ENCODE results near the gene TTC38. TPM values are rescaled to one million over a fixed set of nuclear protein-coding genes. Genes with fewer than 3 reads are reported as not detected.

TTC38 gene
- total RNA-seq, 1 experiment from 2014 or later: 31.5 TPM

DNA sequence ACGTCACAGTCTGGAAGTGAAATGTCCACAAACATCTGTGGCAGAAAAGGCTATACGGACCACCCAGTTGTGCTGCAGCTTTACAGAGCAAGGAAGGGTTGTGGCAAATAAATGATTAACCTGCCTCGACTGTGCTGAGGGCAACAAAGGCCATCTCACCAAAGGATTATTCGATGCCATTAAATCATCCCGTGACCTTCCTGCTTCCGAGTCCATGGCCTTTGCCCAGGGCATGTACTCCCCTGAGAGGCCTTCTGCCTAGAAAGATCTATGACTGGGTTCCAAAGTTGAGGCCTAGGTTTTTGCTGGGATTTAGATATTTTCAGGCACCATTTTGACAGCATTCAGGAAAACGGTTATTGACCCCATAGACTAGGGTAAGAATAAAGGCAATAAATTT, 26.9 kb upstream of the TTC38 start:
- Histone ChIP-seq H3K9ac (ENCODE audit: extremely low read depth, insufficient read length, low read length) (no peak overlapping the region), H3K18ac (ENCODE audit: insufficient read length, low read depth, low read length) (no peak overlapping the region), H3K4me1 (ENCODE audit: insufficient read depth, low read length) (no peaks in the 10 kb centered on the region), H3K27ac (ENCODE audit: insufficient read length, low read depth, low read length) (no peak overlapping the region), H3K14ac (ENCODE audit: insufficient read depth, low read length) (no peak overlapping the region), H3K79me2 (ENCODE audit: insufficient read depth, low read length) (no peaks in the 10 kb centered on the region), H2AK5ac (ENCODE audit: insufficient read length, low read length) (no peak overlapping the region), H4K5ac (ENCODE audit: insufficient read length, low read depth, low read length) (no peak overlapping the region), H2BK12ac (ENCODE audit: insufficient read length, low read depth, low read length) (no peak overlapping the region), H2BK5ac (ENCODE audit: insufficient read length, low read length) (no peak overlapping the region), H3K56ac (ENCODE audit: insufficient read length, low read depth, low read length) (no peak overlapping the region), H2AFZ (ENCODE audit: low read length) (no peak overlapping the region), H3K4me2 (ENCODE audit: insufficient read depth, insufficient read length, low read length) (no peak overlapping the region), H3K27me3 (ENCODE audit: insufficient read depth, low read length) (no peaks in the 10 kb centered on the region), H2BK120ac (ENCODE audit: low read depth, low read length, poor library complexity, severe bottlenecking) (no peak overlapping the region), H2BK20ac (ENCODE audit: low read depth, low read length, poor library complexity, severe bottlenecking) (no peak overlapping the region), H3K23me2 (ENCODE audit: insufficient read length, low read depth, low read length, poor library complexity, severe bottlenecking) (no peaks in the 10 kb centered on the region), H4K8ac (replicated peaks; ENCODE audit: insufficient read length, low read depth, low read length) (no peak overlapping the region), H3T11ph (ENCODE audit: low read length) (no peak overlapping the region), H4K20me1 (ENCODE audit: control insufficient read depth, insufficient read depth, insufficient read length) (no peaks in the 10 kb centered on the region), H3K23ac (ENCODE audit: insufficient read length, low read depth, low read length) (no peak overlapping the region), H3K79me1 (ENCODE audit: insufficient read depth, low read depth, low read length, poor library complexity, severe bottlenecking) (no peaks in the 10 kb centered on the region), H3K4ac (ENCODE audit: low read depth, low read length) (no peak overlapping the region), H4K91ac (ENCODE audit: insufficient read length, low read depth, low read length) (no peak overlapping the region), H3K9me3 (ENCODE audit: control insufficient read depth, low read depth, low read length) (no peaks in the 10 kb centered on the region), H2BK15ac (ENCODE audit: low read depth, low read length) (no peak overlapping the region)
- Mint-ChIP-seq H3K27me3 (ENCODE audit: low read depth) (peaks cover 4% of the 10 kb centered on the region), H3K4me1 (no peaks in the 10 kb centered on the region), H3K4me3 (no peak overlapping the region), H3K9me3 (peaks cover 0 to 2% of the 10 kb centered on the region in 2 experiments; a peak in 2 of 5 replicates), H3K27ac (no peak overlapping the region), H3K36me3 (ENCODE audit: insufficient read depth in 1 of 3, low read depth in 3 of 3) (peaks cover 5 to 16% (median 9%) of the 10 kb centered on the region in 3 experiments; a peak in 5 of 7 replicates)
- WGBS (ENCODE audit: extremely low coverage, insufficient read length, low lambda C conversion rate): no CpG with 5 or more reads among the region's 7 CpGs
- TF ChIP-seq, protein P1, sequence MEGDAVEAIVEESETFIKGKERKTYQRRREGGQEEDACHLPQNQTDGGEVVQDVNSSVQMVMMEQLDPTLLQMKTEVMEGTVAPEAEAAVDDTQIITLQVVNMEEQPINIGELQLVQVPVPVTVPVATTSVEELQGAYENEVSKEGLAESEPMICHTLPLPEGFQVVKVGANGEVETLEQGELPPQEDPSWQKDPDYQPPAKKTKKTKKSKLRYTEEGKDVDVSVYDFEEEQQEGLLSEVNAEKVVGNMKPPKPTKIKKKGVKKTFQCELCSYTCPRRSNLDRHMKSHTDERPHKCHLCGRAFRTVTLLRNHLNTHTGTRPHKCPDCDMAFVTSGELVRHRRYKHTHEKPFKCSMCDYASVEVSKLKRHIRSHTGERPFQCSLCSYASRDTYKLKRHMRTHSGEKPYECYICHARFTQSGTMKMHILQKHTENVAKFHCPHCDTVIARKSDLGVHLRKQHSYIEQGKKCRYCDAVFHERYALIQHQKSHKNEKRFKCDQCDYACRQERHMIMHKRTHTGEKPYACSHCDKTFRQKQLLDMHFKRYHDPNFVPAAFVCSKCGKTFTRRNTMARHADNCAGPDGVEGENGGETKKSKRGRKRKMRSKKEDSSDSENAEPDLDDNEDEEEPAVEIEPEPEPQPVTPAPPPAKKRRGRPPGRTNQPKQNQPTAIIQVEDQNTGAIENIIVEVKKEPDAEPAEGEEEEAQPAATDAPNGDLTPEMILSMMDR (conservative IDR thresholded peaks at IDR 0.05): no peak
- no peak for DNase-seq

All from H9 (cell line).